LNCaP clone FGC (cell line): ENCODE measurements around the gene LIPJ.

ENCODE experiments used
- DNase-seq: peaks from one replicate; pipeline ENCODE4 v3.0.0-alpha.2; 2011; ENCODE audit warnings: low read depth
- H3K4me3 ChIP-seq: 2 replicates; pipeline ENCODE4 v1.5.1; 2011; ENCODE audit warnings: mild to moderate bottlenecking, low read depth, low read length, control low read depth
- CTCF ChIP-seq: IDR thresholded peaks from 2 replicates; pipeline ENCODE4 v1.5.1; 2012; ENCODE audit warnings: mild to moderate bottlenecking; ENCODE audit not compliant: control insufficient read depth, insufficient read depth; ENCODE audit errors: extremely low read depth

The LIPJ gene, protein sequence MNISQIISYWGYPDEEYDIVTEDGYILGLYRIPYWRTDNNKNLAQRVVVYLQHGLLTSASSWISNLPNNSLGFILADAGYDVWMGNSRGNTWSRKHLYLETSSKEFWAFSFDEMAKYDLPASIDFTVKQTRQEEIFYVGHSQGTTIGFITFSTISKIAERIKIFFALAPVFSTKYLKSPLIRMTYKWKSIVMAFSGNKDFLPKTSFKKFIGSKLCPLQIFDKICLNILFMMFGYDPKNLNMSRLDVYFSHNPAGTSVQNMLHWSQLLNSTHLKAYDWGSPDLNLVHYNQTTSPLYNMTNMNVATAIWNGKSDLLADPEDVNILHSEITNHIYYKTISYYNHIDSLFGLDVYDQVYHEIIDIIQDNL

DNA sequence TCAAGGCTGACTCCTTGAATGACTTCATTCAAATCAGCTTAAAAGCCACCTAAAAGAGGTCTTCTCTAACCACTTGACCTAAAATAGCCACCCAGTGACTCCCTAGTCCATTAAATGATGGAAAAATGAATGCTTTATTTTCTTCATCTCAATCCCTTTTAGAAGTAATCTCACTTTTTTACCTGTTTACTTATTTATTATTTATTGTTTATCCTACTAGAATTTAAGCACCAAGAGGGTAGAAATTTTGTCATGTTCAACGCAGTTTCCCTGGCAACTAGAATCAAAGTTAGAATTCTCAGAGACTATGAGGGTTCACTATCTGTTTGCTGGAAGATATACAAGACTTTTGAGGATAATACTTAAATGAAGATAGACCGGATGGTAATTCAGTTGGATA, at the start of gene LIPJ:
Gene LIPJ (plus strand): TSS at position 301 of the 400 bp plus-strand sequence. CDS start 3,926 bp downstream, outside the sequence.
- TF ChIP-seq CTCF, result no peak
- no peak within 1 kb of the TSS for H3K4me3 ChIP-seq
- no peak for DNase-seq

DNA sequence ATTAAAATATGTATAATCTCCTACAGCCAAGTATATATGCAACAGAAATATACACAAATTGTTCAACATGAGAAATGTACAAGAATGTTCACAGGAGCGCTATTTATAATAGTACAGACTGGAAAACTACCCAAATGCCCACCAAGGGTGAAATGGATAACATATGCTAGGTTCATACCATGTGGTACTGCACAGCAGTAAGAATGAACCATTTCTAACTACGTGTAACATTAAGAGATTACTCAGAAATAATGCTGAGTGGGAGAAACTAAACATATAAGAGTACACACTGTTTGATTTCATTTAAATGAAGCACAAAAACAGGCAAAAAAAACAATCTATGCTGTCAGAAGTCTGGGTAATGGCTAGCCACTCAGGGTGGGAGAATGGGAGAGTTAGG, 49.2 kb upstream of the LIPJ start:
- DNase-seq, result no peak
- no peak for TF ChIP-seq CTCF
- H3K4me3 ChIP-seq, result no peak overlapping the region

DNA sequence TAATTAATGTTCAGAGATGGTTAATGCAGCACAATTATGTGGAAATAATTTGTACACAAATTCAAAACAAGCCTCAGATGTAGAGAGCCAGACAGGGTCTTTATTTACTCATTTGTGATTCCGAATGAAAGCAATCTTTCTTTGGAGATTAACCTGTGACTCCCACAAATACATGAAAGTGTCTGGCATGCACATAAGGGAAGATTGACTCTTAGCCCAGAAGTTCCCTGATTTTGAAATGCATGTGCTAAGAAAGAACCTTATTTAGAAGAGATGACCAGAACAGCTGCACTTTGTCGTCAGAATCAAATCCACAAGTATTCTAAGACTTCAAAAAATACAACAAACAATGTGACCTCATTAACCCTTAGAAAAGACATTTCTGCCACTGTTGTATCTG, 48.5 kb upstream of the LIPJ start:
- no peak for DNase-seq
- TF ChIP-seq CTCF, result no peak
- no peak overlapping the region for H3K4me3 ChIP-seq

DNA sequence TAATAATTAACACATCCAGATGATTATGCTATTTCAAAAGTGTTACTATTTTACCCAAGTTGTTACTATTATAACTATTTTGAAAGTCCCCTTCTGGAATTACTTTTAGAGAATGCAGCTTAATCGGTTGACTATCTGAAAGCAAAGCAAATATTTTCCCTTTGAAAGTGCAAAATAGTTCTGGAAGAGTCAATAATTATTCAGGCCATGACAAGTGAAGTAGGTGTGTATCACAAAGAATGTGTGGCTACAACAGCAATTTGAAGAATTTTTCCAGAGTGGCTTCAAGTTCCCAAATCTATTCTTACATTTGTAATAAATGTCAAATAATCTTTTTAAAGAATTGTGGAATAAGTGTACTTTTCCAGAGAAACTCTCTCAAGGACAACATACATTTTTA, 46.2 kb upstream of the LIPJ start:
- no peak overlapping the region for H3K4me3 ChIP-seq
- DNase-seq, result no peak
- TF ChIP-seq CTCF, result no peak

DNA sequence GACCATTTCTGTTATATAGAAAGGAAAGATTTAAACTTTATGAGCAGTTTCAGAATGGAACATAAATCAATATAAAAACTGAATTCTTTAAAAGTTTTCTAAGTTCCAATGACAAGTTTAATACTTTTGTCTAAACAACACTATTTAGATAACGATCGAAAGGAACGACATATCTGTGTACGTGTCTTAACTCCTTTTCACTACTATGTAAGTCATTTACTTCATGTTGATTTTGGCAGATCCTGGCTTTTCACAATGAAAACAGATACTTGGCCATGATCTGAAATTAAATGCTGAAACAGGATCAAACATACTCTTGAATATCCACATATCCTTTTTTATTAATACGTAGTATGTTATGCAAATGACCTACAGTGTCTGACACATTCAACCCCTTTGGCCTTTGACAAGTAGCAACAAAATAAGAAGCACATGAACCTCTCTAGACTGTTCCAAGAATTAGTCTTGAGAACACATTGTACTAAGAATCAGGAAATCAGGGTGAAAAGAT, 45.4 kb upstream of the LIPJ start:
- no peak for TF ChIP-seq CTCF
- peak; percentile 39 for DNase-seq
- no peak overlapping the region for H3K4me3 ChIP-seq

- no peak overlapping the region for H3K4me3 ChIP-seq
- DNase-seq, result peak; percentile 6
- TF ChIP-seq CTCF, result no peak
Observed at GRCh38 chr10:88542522-88542921, 44.0 kb upstream of the LIPJ start.
